SK-N-SH treated with all-trans-retinoic acid at 6 μM for 48 hours (cell line): ENCODE measurements around the gene CHRM2.
A peak's percentile ranks its signal among the peaks of the same experiment; 100 is the strongest.

Experiments
- ATAC-seq: fragments of 200-7000 bp; cut with Tn5 transposase; 3 replicates; pipeline ENCODE4 v1.9.1; 2020; ENCODE audit warnings: mild to moderate bottlenecking, moderate library complexity
- ARNTL ChIP-seq: fragments of 450-650 bp; formaldehyde crosslinking; IDR thresholded peaks from 2 replicates; pipeline ENCODE4 v1.5.0; 2020; ENCODE audit warnings: low read depth, mild to moderate bottlenecking, moderate library complexity, borderline replicate concordance
- BACH2 ChIP-seq: fragments of 250-450 bp; sonication (Bioruptor Pico); IDR thresholded peaks from 2 replicates; pipeline ENCODE4 v1.9.0; 2021; ENCODE audit warnings: mild to moderate bottlenecking, borderline replicate concordance
- CSDC2 ChIP-seq: fragments of 250-450 bp; sonication (Bioruptor Pico); IDR thresholded peaks from 2 replicates; pipeline ENCODE4 v1.5.0; 2020; ENCODE audit warnings: mild to moderate bottlenecking, moderate library complexity
- CSRNP3 ChIP-seq: fragments of 250-450 bp; sonication (Bioruptor Pico); IDR thresholded peaks from 2 replicates; pipeline ENCODE4 v1.5.1; 2021; ENCODE audit warnings: mild to moderate bottlenecking, moderate library complexity
- ESRRG ChIP-seq: fragments of 250-450 bp; sonication (Bioruptor Pico); IDR thresholded peaks from 2 replicates; pipeline ENCODE4 v1.6.1; 2021; ENCODE audit warnings: mild to moderate bottlenecking
- GLIS3 ChIP-seq: fragments of 250-450 bp; sonication (Bioruptor Pico); IDR thresholded peaks from 2 replicates; pipeline ENCODE4 v1.5.0; 2020; ENCODE audit warnings: mild to moderate bottlenecking, moderate library complexity
- ISL1 ChIP-seq: fragments of 250-450 bp; sonication (Bioruptor Pico); IDR thresholded peaks from 2 replicates; pipeline ENCODE4 v2.1.2; 2022; ENCODE audit warnings: mild to moderate bottlenecking, moderate library complexity
- OSR1 ChIP-seq: fragments of 250-450 bp; sonication (Bioruptor Pico); IDR thresholded peaks from 2 replicates; pipeline ENCODE4 v1.8.0; 2022; ENCODE audit warnings: moderate library complexity, mild to moderate bottlenecking, inconsistent platforms
- PATZ1 ChIP-seq: fragments of 250-450 bp; sonication (Bioruptor Pico); IDR thresholded peaks from 2 replicates; pipeline ENCODE4 v1.8.0; 2020; ENCODE audit warnings: mild to moderate bottlenecking, moderate library complexity, borderline replicate concordance
- POU6F1 ChIP-seq: fragments of 250-450 bp; sonication (Bioruptor Pico); IDR thresholded peaks from 2 replicates; pipeline ENCODE4 v1.8.0; 2021; ENCODE audit warnings: low read depth, mild to moderate bottlenecking, moderate library complexity, borderline replicate concordance
- PPARA ChIP-seq: fragments of 250-450 bp; sonication (Bioruptor Pico); IDR thresholded peaks from 2 replicates; pipeline ENCODE4 v1.5.0; 2020; ENCODE audit warnings: mild to moderate bottlenecking, borderline replicate concordance
- RARB ChIP-seq: fragments of 250-450 bp; sonication (Bioruptor Pico); IDR thresholded peaks from 2 replicates; pipeline ENCODE4 v1.8.0; 2021; ENCODE audit warnings: mild to moderate bottlenecking, moderate library complexity
- SNAI2 ChIP-seq: fragments of 250-450 bp; sonication (Bioruptor Pico); IDR thresholded peaks from 2 replicates; pipeline ENCODE4 v1.5.0; 2020; ENCODE audit warnings: mild to moderate bottlenecking, moderate library complexity
- TCF4 ChIP-seq: fragments of 250-450 bp; sonication (Bioruptor Pico); IDR thresholded peaks from 2 replicates; pipeline ENCODE4 v1.8.0; 2021; ENCODE audit warnings: mild to moderate bottlenecking, moderate library complexity, borderline replicate concordance
- TOX ChIP-seq: fragments of 250-450 bp; sonication (Bioruptor Pico); IDR thresholded peaks from 2 replicates; pipeline ENCODE4 v1.8.0; 2021; ENCODE audit warnings: mild to moderate bottlenecking, moderate library complexity, borderline replicate concordance
- TSHZ2 ChIP-seq: fragments of 250-450 bp; sonication (Bioruptor Pico); IDR thresholded peaks from 2 replicates; pipeline ENCODE4 v1.5.0; 2020; ENCODE audit warnings: mild to moderate bottlenecking, moderate library complexity
- ZC3H10 ChIP-seq: fragments of 250-450 bp; sonication (Bioruptor Pico); IDR thresholded peaks from 2 replicates; pipeline ENCODE4 v1.5.1; 2021; ENCODE audit warnings: mild to moderate bottlenecking, moderate library complexity
- ZFP3 ChIP-seq: fragments of 250-450 bp; sonication (Bioruptor Pico); IDR thresholded peaks from 2 replicates; pipeline ENCODE4 v1.5.0; 2020; ENCODE audit warnings: mild to moderate bottlenecking, moderate library complexity
- ZFP30 ChIP-seq: fragments of 450-650 bp; formaldehyde crosslinking; IDR thresholded peaks from 2 replicates; pipeline ENCODE4 v1.5.0; 2022; ENCODE audit warnings: mild to moderate bottlenecking, moderate library complexity
- ZNF565 ChIP-seq: fragments of 450-650 bp; formaldehyde crosslinking; conservative IDR thresholded peaks from 2 replicates; pipeline ENCODE4 v1.5.0; 2020; ENCODE audit warnings: low read depth, mild to moderate bottlenecking, moderate library complexity
- ZNF8 ChIP-seq: fragments of 450-650 bp; formaldehyde crosslinking; IDR thresholded peaks from 2 replicates; pipeline ENCODE4 v1.5.0; 2020; ENCODE audit warnings: mild to moderate bottlenecking, moderate library complexity
- TF ChIP-seq, protein P1 (sequence below): fragments of 250-450 bp; sonication (Bioruptor Pico); IDR thresholded peaks from 2 replicates; pipeline ENCODE4 v1.5.1; 2020; ENCODE audit warnings: low read depth, mild to moderate bottlenecking, moderate library complexity

The CHRM2 gene

DNA sequence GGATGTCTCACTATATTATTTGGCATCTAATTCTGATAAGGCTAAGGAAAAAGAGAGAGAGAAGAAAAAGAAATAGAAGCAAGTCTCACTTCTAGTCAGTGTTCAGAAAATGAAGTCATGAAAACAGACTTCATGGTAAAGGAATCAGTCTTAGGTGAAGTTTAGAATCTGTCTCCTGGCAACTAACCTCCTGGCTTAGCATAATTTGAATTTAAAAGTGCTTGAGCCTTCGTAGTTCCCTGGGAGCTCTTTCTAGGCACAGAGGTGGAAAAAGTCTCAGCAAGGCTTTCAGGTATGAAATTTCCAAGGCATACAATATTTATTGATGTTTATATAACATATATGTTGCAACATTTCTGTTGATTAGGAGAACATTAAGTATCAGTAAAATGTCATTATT is 10.4 kb downstream of the CHRM2 start:
- TF ChIP-seq TCF4 (CRISPR knock-in tag) (no peak), ZNF565 (no peak), RARB (CRISPR knock-in tag) (no peak), ZFP30 (CRISPR knock-in tag) (peak; percentile 73), PATZ1 (CRISPR knock-in tag) (no peak)
- no peak for ATAC-seq

DNA sequence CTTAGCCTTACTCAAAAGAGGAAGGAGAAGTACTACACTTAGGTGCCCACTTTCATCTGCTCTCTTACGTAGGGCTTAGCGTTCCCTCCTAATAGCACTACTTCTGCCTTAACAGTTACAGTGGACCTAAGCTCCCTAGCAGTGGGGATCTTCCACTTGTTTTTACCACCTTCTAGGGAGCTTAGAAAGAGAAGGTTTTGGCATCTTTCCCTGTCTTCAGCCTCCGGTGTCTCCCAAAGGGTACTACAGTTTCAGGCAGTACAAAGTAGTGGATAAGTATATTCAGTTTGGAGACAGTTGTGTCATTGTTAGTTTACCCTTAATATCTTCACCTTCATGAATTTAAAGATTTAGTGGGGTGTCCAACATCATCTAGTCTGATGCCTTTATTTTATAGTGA is 14.6 kb downstream of the CHRM2 start:
- ATAC-seq = no peak
- no peak for TF ChIP-seq TCF4 (CRISPR knock-in tag)
- no peak for TF ChIP-seq CSRNP3 (CRISPR knock-in tag)
- TF ChIP-seq CSDC2 (CRISPR knock-in tag) = no peak
- no peak for TF ChIP-seq GLIS3 (CRISPR knock-in tag)
- no peak for TF ChIP-seq BACH2 (CRISPR knock-in tag)
- TF ChIP-seq, protein P1, sequence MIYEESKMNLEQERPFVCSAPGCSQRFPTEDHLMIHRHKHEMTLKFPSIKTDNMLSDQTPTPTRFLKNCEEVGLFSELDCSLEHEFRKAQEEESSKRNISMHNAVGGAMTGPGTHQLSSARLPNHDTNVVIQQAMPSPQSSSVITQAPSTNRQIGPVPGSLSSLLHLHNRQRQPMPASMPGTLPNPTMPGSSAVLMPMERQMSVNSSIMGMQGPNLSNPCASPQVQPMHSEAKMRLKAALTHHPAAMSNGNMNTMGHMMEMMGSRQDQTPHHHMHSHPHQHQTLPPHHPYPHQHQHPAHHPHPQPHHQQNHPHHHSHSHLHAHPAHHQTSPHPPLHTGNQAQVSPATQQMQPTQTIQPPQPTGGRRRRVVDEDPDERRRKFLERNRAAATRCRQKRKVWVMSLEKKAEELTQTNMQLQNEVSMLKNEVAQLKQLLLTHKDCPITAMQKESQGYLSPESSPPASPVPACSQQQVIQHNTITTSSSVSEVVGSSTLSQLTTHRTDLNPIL (CRISPR knock-in tag) = no peak
- no peak for TF ChIP-seq OSR1 (CRISPR knock-in tag)
- no peak for TF ChIP-seq SNAI2 (CRISPR knock-in tag)
- TF ChIP-seq RARB (CRISPR knock-in tag) = no peak
- TF ChIP-seq ZNF565 = no peak
- TF ChIP-seq POU6F1 (CRISPR knock-in tag) = no peak
- TF ChIP-seq ISL1 (CRISPR knock-in tag) = no peak
- TF ChIP-seq TOX (CRISPR knock-in tag) = no peak
- no peak for TF ChIP-seq ESRRG
- TF ChIP-seq ZFP3 (CRISPR knock-in tag) = no peak
- no peak for TF ChIP-seq ZNF8 (CRISPR knock-in tag)
- TF ChIP-seq ZC3H10 = no peak
- TF ChIP-seq PPARA (CRISPR knock-in tag) = no peak
- no peak for TF ChIP-seq TSHZ2 (CRISPR knock-in tag)
- no peak for TF ChIP-seq ARNTL (CRISPR knock-in tag)

DNA sequence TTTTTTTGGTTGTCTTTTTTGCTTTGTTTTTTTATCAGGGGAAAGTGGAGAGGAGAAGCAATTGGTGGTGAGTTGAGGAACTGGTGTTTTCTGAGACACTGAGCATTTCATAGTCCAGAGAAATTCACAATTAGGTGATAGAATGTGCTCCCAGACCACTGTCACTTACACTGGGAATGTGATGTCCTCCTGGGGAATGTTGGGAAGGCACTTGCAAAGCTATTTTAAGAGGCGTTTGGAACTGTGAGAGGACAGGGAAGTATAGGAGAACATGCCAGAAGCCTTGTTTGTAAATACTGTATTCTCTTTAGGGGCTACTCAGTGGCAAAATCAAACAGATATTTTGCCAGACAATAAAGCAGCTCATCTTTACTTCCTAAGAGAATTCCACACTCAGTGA is 16.0 kb downstream of the CHRM2 start:
- no peak for ATAC-seq
- TF ChIP-seq ZNF565 (no peak), ISL1 (CRISPR knock-in tag) (no peak)
- TF ChIP-seq, protein P1 (CRISPR knock-in tag) = no peak
